K562 (cell line): Measurements from ENCODE around the gene RNF207. TPM values are rescaled to one million over a fixed set of nuclear protein-coding genes. Genes with fewer than 3 reads are reported as not detected.

Source experiments
- ATAC-seq: fragments of 200-7000 bp; cut with Tn5 transposase; 3 replicates; pipeline ENCODE4 v1.9.1; 2020; ENCODE audit warnings: moderate library complexity
- BruUV-seq: library from RNA; stranded (reverse); fragments of 400-500 nt; replicated peaks from 2 replicates; lab custom pipeline; 2021; lab: Mats Ljungman, UMichigan
- CTCF ChIA-PET: fragments of 300-600 bp; formaldehyde crosslinking; extraction: SDS; loops from one replicate; lab custom pipeline; 2021; ENCODE audit warnings: low intra/inter-chr PET ratio; lab: Yijun Ruan, JAX
- POLR2A ChIA-PET: fragments of 300-600, 350-650 bp; sonication (Branson Sonifier 250); formaldehyde crosslinking; extraction: SDS; loops from one replicate; lab custom pipeline; 2021; ENCODE audit warnings: antibody characterized with exemption, inconsistent platforms; lab: Yijun Ruan, JAX
- DNase-seq, 4 experiments: peaks; one replicate each; pipeline versions ENCODE4 v3.0.0 to v3.0.0-alpha.2; 2011 to 2018; ENCODE audit warnings: low spot score in 3 of 4, mixed read lengths in 3 of 4; ENCODE audit errors: extremely low read depth in 1 of 4
- FAIRE-seq: peaks from 2 replicates; lab custom pipeline; 2011; peaks lifted over from hg19 to GRCh38; lab: Jason Lieb, UNC
- H2AFZ ChIP-seq: 2 replicates; pipeline ENCODE4 v1.6.0; 2011; ENCODE audit warnings: low read depth, low read length, control low read depth, inconsistent platforms
- H3K27ac ChIP-seq: fragments of 200-600 bp; 3 replicates; pipeline ENCODE4 v1.8.0; 2011; ENCODE audit warnings: low read depth, mild to moderate bottlenecking, control low read depth, inconsistent platforms, low read length, moderate library complexity, mixed read lengths; ENCODE audit errors: extremely low read depth
- H3K27me3 ChIP-seq, 2 experiments: fragments of 300-600 bp in 1 of 2; 2 replicates in 1 of 2; 3 replicates in 1 of 2; pipeline versions ENCODE4 v1.6.0 to v1.8.0; 2011; ENCODE audit warnings: inconsistent platforms in 2 of 2, low read length in 2 of 2, mild to moderate bottlenecking in 1 of 2, mixed read lengths in 1 of 2, moderate library complexity in 1 of 2; ENCODE audit not compliant: control insufficient read depth in 2 of 2, insufficient read depth in 2 of 2
- H3K36me3 ChIP-seq: fragments of 300-600 bp; 3 replicates; pipeline ENCODE4 v1.8.0; 2011; ENCODE audit warnings: mild to moderate bottlenecking, low read length, inconsistent platforms; ENCODE audit not compliant: control insufficient read depth, insufficient read depth
- H3K4me1 ChIP-seq, 2 experiments: fragments of 200-600 bp in 1 of 2; replicated peaks in 1 of 2; 2 replicates in 1 of 2; 3 replicates in 1 of 2; pipeline versions ENCODE4 v1.5.1 to v1.8.0; 2011; ENCODE audit warnings: inconsistent platforms in 2 of 2, low read length in 2 of 2, mild to moderate bottlenecking in 1 of 2, mixed read lengths in 1 of 2, moderate library complexity in 1 of 2; ENCODE audit not compliant: control insufficient read depth in 2 of 2, insufficient read depth in 2 of 2
- H3K4me2 ChIP-seq: 2 replicates; pipeline ENCODE4 v1.6.1; 2011; ENCODE audit warnings: low read length, control low read depth, inconsistent platforms, mixed read lengths; ENCODE audit not compliant: insufficient read depth
- H3K4me3 ChIP-seq: fragments of 200-600 bp; sonication (generic), shearing (Covaris generic); 2 replicates; pipeline ENCODE4 v1.5.1; 2016; ENCODE audit warnings: control low read depth, inconsistent platforms
- H3K79me2 ChIP-seq: fragments of 200-600 bp; 3 replicates; pipeline ENCODE4 v1.8.0; 2011; ENCODE audit warnings: low read length, inconsistent platforms; ENCODE audit not compliant: control insufficient read depth, insufficient read depth
- H3K9ac ChIP-seq, 2 experiments: 2 replicates each; pipeline versions ENCODE4 v1.6.0 to v1.6.1; 2011; ENCODE audit warnings: low read depth in 2 of 2, low read length in 2 of 2, control low read depth in 1 of 2, inconsistent platforms in 1 of 2, mild to moderate bottlenecking in 1 of 2, mixed read lengths in 1 of 2; ENCODE audit not compliant: insufficient read depth in 1 of 2
- H3K9me1 ChIP-seq: one replicate; pipeline ENCODE4 v1.6.0; 2011; ENCODE audit warnings: inconsistent platforms, mild to moderate bottlenecking, low read length, moderate library complexity; ENCODE audit not compliant: control insufficient read depth, insufficient read depth
- H3K9me3 ChIP-seq: replicated peaks from 2 replicates; pipeline ENCODE4 v1.5.1; 2011; ENCODE audit warnings: low read depth, low read length, inconsistent platforms; ENCODE audit not compliant: control insufficient read depth, insufficient read depth
- H4K20me1 ChIP-seq: replicated peaks from 2 replicates; pipeline ENCODE4 v1.6.1; 2011; ENCODE audit warnings: low read length, inconsistent platforms, mixed read lengths; ENCODE audit not compliant: control insufficient read depth, insufficient read depth
- ARHGAP35 ChIP-seq: fragments of 450-650 bp; IDR thresholded peaks from 2 replicates; pipeline ENCODE4 v1.6.1; 2018; ENCODE audit not compliant: partially characterized antibody
- PCBP2 ChIP-seq: fragments of 200-400 bp; formaldehyde crosslinking; IDR thresholded peaks from 2 replicates; pipeline ENCODE4 v1.6.1; 2018; ENCODE audit warnings: low read length, low read depth, mild to moderate bottlenecking, moderate library complexity; ENCODE audit not compliant: poor library complexity, severe bottlenecking
- RFX1 ChIP-seq: fragments of 450-650 bp; IDR thresholded peaks from 2 replicates; pipeline ENCODE4 v1.6.1; 2016; ENCODE audit warnings: mild to moderate bottlenecking, moderate library complexity
- SFPQ ChIP-seq: fragments of 200-400 bp; formaldehyde crosslinking; IDR thresholded peaks from 2 replicates; pipeline ENCODE4 v1.6.1; 2017; ENCODE audit warnings: mild to moderate bottlenecking, low read depth, low read length, moderate library complexity
- SIN3A ChIP-seq, 2 experiments: fragments of 150-350 bp in 1 of 2; IDR thresholded peaks; 2 replicates each; pipeline ENCODE4 v1.6.1; 2011 to 2016; ENCODE audit warnings: borderline replicate concordance in 2 of 2, low read depth in 2 of 2, low read length in 2 of 2, mild to moderate bottlenecking in 2 of 2, moderate library complexity in 2 of 2; ENCODE audit not compliant: control insufficient read depth in 1 of 2
- ZNF316 ChIP-seq: fragments of 450-650 bp; IDR thresholded peaks from 2 replicates; pipeline ENCODE4 v1.6.1; 2016
- ZNF436 ChIP-seq: fragments of 250-450, 450-650 bp; sonication (Bioruptor Pico); formaldehyde crosslinking; IDR thresholded peaks from 2 replicates; pipeline ENCODE4 v1.7.0; 2020; ENCODE audit warnings: mild to moderate bottlenecking
- ZNF79 ChIP-seq: fragments of 250-450 bp; sonication (Bioruptor Pico); IDR thresholded peaks from 2 replicates; pipeline ENCODE4 v1.4.0; 2020; ENCODE audit warnings: low read depth, mild to moderate bottlenecking, moderate library complexity
- WGBS: fragments of 100-300 bp; shearing (Covaris generic); methylation state at CpG from one replicate; pipeline ENCODE4 v1.1.6; 2016; ENCODE audit warnings: low coverage, mixed read lengths; ENCODE audit not compliant: insufficient coverage; ENCODE audit errors: missing lambda C conversion rate; 5-methylcytosine and 5-hydroxymethylcytosine counted together
- in situ Hi-C: fragments of 300-500 bp; cut with MboI; formaldehyde crosslinking; loops from 4 replicates; pipeline ENCODE4 v1.15.0; 2018; ENCODE audit warnings: inconsistent platforms, mixed read lengths
- intact Hi-C: fragments of 100-400 bp; cut with micrococcal nuclease; formaldehyde crosslinking; loops from 2 replicates; pipeline ENCODE4 v1.14.2; 2022
- polyA plus RNA-seq, 8 experiments: library from polyadenylated mRNA; depleted of rRNA in 4 of 8; stranded (reverse) in 5 of 8; unstranded in 3 of 8; fragments of >200 nt; fragmentation: Nextera tagmentation in 2 of 8; fragmentation: Illumina TruSeq in 1 of 8; extraction: Ambion mirVana in 2 of 8; extraction: Trizol in 1 of 8; gene quantifications; 2 replicates each; pipeline versions ENCODE4 v1.2.1 to v1.2.3, GENCODE V29; 2011 to 2014; ENCODE audit warnings: inconsistent platforms in 1 of 8, missing spikeins in 1 of 8
- total RNA-seq, 7 experiments: library from RNA; depleted of rRNA in 6 of 7; stranded (reverse); fragments of >200 nt in 6 of 7; fragmentation: Illumina TruSeq in 2 of 7; extraction: Trizol in 2 of 7; gene quantifications; 2 replicates each; pipeline versions ENCODE4 v1.2.1 to v1.2.3, GENCODE V29; 2011 to 2021; ENCODE audit warnings: low replicate concordance in 1 of 7
- TF ChIP-seq, protein P1 (sequence below): fragments of 250-450 bp; sonication (Bioruptor Pico); IDR thresholded peaks from 2 replicates; pipeline ENCODE4 v1.5.0; 2020; ENCODE audit warnings: mild to moderate bottlenecking, borderline replicate concordance
- TF ChIP-seq, protein P2 (sequence below): fragments of 250-450 bp; sonication (Bioruptor Pico); IDR thresholded peaks from 2 replicates; pipeline ENCODE4 v1.9.0; 2021; ENCODE audit warnings: mild to moderate bottlenecking, inconsistent platforms
- TF ChIP-seq, protein P3 (sequence below): sonication (generic); formaldehyde crosslinking; IDR thresholded peaks from 2 replicates; pipeline ENCODE4 v1.9.0; 2022; ENCODE audit warnings: mild to moderate bottlenecking, missing genetic modification reagents

The RNF207 gene
- total and polyA plus RNA-seq, 9 of the 15 experiments (the other 6 are each of a cell fraction or from before 2014, with no cell fraction given) = 2.7 to 30.6 (median 12.9) TPM

DNA sequence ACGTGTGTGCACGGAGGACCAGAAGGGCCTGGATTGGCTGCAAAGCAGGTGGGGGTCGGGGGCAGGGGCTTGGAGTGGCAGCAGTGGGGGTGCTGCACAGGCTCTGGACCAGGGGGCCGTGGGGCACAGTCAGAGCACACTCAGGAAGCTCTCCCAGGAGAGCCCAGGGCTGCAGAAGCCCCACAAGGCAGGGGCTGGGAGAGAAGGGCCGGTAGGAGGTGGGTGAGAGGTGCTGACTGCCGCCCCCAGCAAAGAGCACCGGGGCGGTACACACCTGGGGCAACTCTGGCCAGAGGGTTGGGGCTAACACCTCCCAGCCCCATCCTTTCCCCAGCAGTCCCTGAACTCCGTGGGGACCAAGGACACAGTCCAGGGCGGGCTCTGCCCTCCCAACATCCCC lies 39.7 kb upstream of the RNF207 start (continued):
- TF ChIP-seq RFX1 = no peak
- no peak for TF ChIP-seq PCBP2
- no peak for TF ChIP-seq ZNF79 (CRISPR knock-in tag)

DNA sequence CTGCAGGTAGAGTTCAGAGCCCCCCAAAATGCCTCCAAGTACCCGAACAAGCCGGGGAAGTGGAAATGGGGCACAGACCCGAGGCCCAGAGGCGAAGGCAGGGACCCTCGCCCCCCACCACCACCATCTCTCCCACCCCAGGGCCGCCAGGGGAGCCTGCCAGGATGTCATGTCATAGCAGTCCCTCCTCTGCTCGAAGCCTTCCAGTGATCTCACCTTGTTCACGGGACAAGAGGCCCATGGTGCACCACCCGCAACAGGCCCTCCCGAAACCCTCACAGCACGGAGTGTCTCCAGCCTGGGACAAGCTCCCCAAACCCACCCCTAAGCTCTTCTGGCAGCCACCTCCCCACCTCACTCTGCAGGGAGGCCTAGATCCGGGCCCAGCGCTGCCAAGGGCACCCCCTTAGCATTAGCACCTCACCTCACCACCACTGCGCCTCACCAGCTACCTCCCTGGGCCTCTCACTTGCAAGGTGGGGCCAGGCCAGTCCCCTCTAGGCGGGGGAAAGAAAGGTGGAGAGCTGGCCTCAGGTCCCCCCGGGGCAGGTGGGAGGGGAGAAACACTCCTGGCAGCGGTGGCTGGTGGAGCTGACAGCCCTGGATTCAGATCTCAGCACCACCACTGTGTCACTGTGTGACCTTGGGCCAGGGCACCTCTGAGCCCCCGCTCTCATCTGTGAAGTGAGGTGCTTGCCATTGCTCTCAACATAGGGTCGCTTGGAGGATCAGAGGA lies 39.1 kb upstream of the RNF207 start:
- Histone ChIP-seq H3K9ac (no peak overlapping the region), H3K79me2 (no peaks in the 10 kb centered on the region), H3K4me2 (no peak overlapping the region), H3K9me3 (no peaks in the 10 kb centered on the region), H4K20me1 (peaks cover 57% of the 10 kb centered on the region), H3K36me3 (no peaks in the 10 kb centered on the region), H3K4me3 (no peak overlapping the region), H3K4me1 (peaks cover 0 to 21% of the 10 kb centered on the region in 2 experiments; a peak in 2 of 5 replicates), H3K27me3 (peaks cover 52 to 93% of the 10 kb centered on the region in 2 experiments), H3K27ac (no peak overlapping the region), H3K9me1 (peaks cover 3% of the 10 kb centered on the region), H2AFZ (no peak overlapping the region)
- WGBS = 5% methylated on average over 19 of the region's 19 CpGs
- in situ Hi-C loops = no loop called here
- no peak for DNase-seq
- no peak for ATAC-seq
- intact Hi-C loops = no loop called here
- FAIRE-seq = no peak
- no TSS peak for BruUV-seq
- POLR2A ChIA-PET = interaction anchor here (1.5 kb wide), 1 partner anchor 116 kb away, joined by 5 read pairs; no protein-coding TSS in a partner anchor
- CTCF ChIA-PET = no interaction called here
- TF ChIP-seq, protein P1, sequence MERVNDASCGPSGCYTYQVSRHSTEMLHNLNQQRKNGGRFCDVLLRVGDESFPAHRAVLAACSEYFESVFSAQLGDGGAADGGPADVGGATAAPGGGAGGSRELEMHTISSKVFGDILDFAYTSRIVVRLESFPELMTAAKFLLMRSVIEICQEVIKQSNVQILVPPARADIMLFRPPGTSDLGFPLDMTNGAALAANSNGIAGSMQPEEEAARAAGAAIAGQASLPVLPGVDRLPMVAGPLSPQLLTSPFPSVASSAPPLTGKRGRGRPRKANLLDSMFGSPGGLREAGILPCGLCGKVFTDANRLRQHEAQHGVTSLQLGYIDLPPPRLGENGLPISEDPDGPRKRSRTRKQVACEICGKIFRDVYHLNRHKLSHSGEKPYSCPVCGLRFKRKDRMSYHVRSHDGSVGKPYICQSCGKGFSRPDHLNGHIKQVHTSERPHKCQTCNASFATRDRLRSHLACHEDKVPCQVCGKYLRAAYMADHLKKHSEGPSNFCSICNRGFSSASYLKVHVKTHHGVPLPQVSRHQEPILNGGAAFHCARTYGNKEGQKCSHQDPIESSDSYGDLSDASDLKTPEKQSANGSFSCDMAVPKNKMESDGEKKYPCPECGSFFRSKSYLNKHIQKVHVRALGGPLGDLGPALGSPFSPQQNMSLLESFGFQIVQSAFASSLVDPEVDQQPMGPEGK = no peak
- TF ChIP-seq, protein P2, sequence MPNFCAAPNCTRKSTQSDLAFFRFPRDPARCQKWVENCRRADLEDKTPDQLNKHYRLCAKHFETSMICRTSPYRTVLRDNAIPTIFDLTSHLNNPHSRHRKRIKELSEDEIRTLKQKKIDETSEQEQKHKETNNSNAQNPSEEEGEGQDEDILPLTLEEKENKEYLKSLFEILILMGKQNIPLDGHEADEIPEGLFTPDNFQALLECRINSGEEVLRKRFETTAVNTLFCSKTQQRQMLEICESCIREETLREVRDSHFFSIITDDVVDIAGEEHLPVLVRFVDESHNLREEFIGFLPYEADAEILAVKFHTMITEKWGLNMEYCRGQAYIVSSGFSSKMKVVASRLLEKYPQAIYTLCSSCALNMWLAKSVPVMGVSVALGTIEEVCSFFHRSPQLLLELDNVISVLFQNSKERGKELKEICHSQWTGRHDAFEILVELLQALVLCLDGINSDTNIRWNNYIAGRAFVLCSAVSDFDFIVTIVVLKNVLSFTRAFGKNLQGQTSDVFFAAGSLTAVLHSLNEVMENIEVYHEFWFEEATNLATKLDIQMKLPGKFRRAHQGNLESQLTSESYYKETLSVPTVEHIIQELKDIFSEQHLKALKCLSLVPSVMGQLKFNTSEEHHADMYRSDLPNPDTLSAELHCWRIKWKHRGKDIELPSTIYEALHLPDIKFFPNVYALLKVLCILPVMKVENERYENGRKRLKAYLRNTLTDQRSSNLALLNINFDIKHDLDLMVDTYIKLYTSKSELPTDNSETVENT (CRISPR knock-in tag) = no peak
- TF ChIP-seq, protein P3, sequence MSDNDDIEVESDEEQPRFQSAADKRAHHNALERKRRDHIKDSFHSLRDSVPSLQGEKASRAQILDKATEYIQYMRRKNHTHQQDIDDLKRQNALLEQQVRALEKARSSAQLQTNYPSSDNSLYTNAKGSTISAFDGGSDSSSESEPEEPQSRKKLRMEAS (CRISPR knock-in tag) = no peak
- TF ChIP-seq ZNF316 = no peak
- no peak for TF ChIP-seq ARHGAP35
- no peak for TF ChIP-seq ZNF436
- TF ChIP-seq SIN3A (IDR thresholded peaks at IDR 0.05; ENCODE audit: borderline replicate concordance in 2 of 2, control insufficient read depth in 1 of 2, low read depth in 2 of 2, low read length in 2 of 2) = no peak
- TF ChIP-seq SFPQ = no peak
